ENCODE measurements around the gene TLK1.

DNA sequence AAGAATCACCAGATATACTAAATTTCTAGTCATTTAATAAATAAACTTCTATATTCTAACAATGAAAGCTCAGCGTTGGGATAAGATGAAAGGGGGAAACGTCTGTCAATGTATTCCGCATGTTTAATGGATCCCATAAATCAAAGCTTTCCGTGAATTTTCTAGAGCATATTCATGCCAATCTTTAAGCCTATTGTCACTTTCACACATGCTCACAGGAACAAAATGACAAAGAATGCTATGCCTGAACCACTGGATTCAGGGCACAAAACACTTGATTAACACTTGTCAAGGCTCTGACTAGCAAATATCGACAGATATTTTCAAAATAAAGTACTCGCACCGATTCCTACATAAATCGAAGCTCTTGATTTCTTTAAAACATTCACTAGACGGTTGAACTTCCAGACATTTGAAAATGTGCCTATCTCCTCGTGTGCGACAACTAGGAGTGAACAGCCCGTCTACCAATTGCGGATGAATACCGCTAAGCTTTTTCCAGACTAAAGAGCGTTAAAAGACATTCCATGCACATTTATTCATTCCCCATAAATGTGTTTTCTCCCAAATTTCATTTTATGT is 1.8 kb downstream of the TLK1 start:
- no peak for TF ChIP-seq GATA2 (IDR thresholded peaks at IDR 0.05; ENCODE audit: low read depth, low read length)
- no peak for TF ChIP-seq GATA3 (IDR thresholded peaks at IDR 0.05; ENCODE audit: low read depth, low read length)
